NCI-H345 treated with DMSO at 0.1 percent for 48 hours (cell line): ENCODE measurements around the gene INHBB.

Experiments
- DNase-seq: peaks from one replicate; lab custom pipeline; 2025; ENCODE audit not compliant: unreplicated experiment; lab: John Stamatoyannopoulos, UW

INHBB gene

GRCh38 chr2:120341977-120342376 lies 4.0 kb upstream of the INHBB start:
- DNase-seq, result no peak

- no peak for DNase-seq
These were observed 3.5 kb upstream of the INHBB start for GRCh38 chr2:120342446-120342845.

GRCh38 chr2:120343100-120343432 lies 2.9 kb upstream of the INHBB start:
- no peak for DNase-seq

GRCh38 chr2:120343433-120344105 lies 2.4 kb upstream of the INHBB start:
- DNase-seq, result peak; percentile 74

- peak; percentile 41 for DNase-seq
These were observed 1.5 kb upstream of the INHBB start for GRCh38 chr2:120344214-120344975.

- DNase-seq, result no peak
These were observed 857 bp upstream of the INHBB start for GRCh38 chr2:120344976-120345581.

GRCh38 chr2:120345608-120346007 lies 328 bp upstream of the INHBB start:
- no peak for DNase-seq

- DNase-seq, result peak; percentile 16
These were observed 877 bp downstream of the INHBB start for GRCh38 chr2:120346667-120347358.

GRCh38 chr2:120347396-120348060 lies 1.6 kb downstream of the INHBB start:
- DNase-seq, result peak; percentile 16

GRCh38 chr2:120348134-120348736 lies 2.3 kb downstream of the INHBB start:
- DNase-seq, result peak; percentile 66

- no peak for DNase-seq
These were observed 3.0 kb downstream of the INHBB start for GRCh38 chr2:120348737-120349439.

- no peak for DNase-seq
These were observed 3.5 kb downstream of the INHBB start for GRCh38 chr2:120349440-120349921.

- DNase-seq, result no peak
These were observed 4.1 kb downstream of the INHBB start for GRCh38 chr2:120350080-120350479.

GRCh38 chr2:120350801-120351320 lies 4.9 kb downstream of the INHBB start:
- no peak for DNase-seq

GRCh38 chr2:120352696-120353590 lies 7.0 kb downstream of the INHBB start:
- DNase-seq, result no peak

- no peak for DNase-seq
These were observed 7.6 kb downstream of the INHBB start for GRCh38 chr2:120353591-120353898.

- no peak for DNase-seq
These were observed 8.0 kb downstream of the INHBB start for GRCh38 chr2:120353931-120354330.

- DNase-seq, result no peak
These were observed 8.5 kb downstream of the INHBB start for GRCh38 chr2:120354467-120354866.
